ENCODE measurements around the gene ERBB4.

GRCh38 chr2:212015588-212015987 lies 523.0 kb downstream of the ERBB4 start:
- TF ChIP-seq CTCF (IDR thresholded peaks at IDR 0.05), result no peak
- TF ChIP-seq POLR2A (IDR thresholded peaks at IDR 0.05), result no peak
- TF ChIP-seq EP300 (IDR thresholded peaks at IDR 0.05), result no peak
- no peak for TF ChIP-seq POLR2AphosphoS5 (IDR thresholded peaks at IDR 0.05)
